Measurements from ENCODE around the gene OLFML2A.

OLFML2A gene

GRCh38 chr9:124790801-124791505 is 14.0 kb downstream of the OLFML2A start:
- no peak for TF ChIP-seq ZNF274 (IDR thresholded peaks at IDR 0.05; ENCODE audit: low read depth, low read length)
- no peak overlapping the region for H3K4me3 ChIP-seq (ENCODE audit: low read length)

GRCh38 chr9:124792257-124793014 is 15.5 kb downstream of the OLFML2A start:
- no peak for TF ChIP-seq ZNF274 (IDR thresholded peaks at IDR 0.05; ENCODE audit: low read depth, low read length)
- no peak overlapping the region for H3K4me3 ChIP-seq (ENCODE audit: low read length)

- no peak overlapping the region for H3K4me3 ChIP-seq (ENCODE audit: low read length)
- TF ChIP-seq ZNF274 (IDR thresholded peaks at IDR 0.05; ENCODE audit: low read depth, low read length), result no peak
Measured at GRCh38 chr9:124793015-124793541, 16.1 kb downstream of the OLFML2A start.

- TF ChIP-seq ZNF274 (IDR thresholded peaks at IDR 0.05; ENCODE audit: low read depth, low read length), result no peak
Measured at GRCh38 chr9:124794902-124795491, 18.1 kb downstream of the OLFML2A start.

GRCh38 chr9:124795881-124796431 is 19.0 kb downstream of the OLFML2A start:
- no peak overlapping the region for H3K4me3 ChIP-seq (ENCODE audit: low read length)
- no peak for TF ChIP-seq ZNF274 (IDR thresholded peaks at IDR 0.05; ENCODE audit: low read depth, low read length)

More at GRCh38 chr9:124794902-124795491, 18.1 kb downstream of the OLFML2A start:
- no peak overlapping the region for H3K4me3 ChIP-seq (ENCODE audit: low read length)

- no peak for TF ChIP-seq ZNF274 (IDR thresholded peaks at IDR 0.05; ENCODE audit: low read depth, low read length)
- no peak overlapping the region for H3K4me3 ChIP-seq (ENCODE audit: low read length)
Measured at GRCh38 chr9:124797343-124798103, 20.6 kb downstream of the OLFML2A start.

GRCh38 chr9:124799274-124800006 is 22.5 kb downstream of the OLFML2A start:
- no peak overlapping the region for H3K4me3 ChIP-seq (ENCODE audit: low read length)
- no peak for TF ChIP-seq ZNF274 (IDR thresholded peaks at IDR 0.05; ENCODE audit: low read depth, low read length)

- no peak for TF ChIP-seq ZNF274 (IDR thresholded peaks at IDR 0.05; ENCODE audit: low read depth, low read length)
- H3K4me3 ChIP-seq (ENCODE audit: low read length), result no peak overlapping the region
Measured at GRCh38 chr9:124800306-124801259, 23.6 kb downstream of the OLFML2A start.

GRCh38 chr9:124801356-124801755 is 24.4 kb downstream of the OLFML2A start:
- no peak for TF ChIP-seq ZNF274 (IDR thresholded peaks at IDR 0.05; ENCODE audit: low read depth, low read length)
- no peak overlapping the region for H3K4me3 ChIP-seq (ENCODE audit: low read length)

- no peak overlapping the region for H3K4me3 ChIP-seq (ENCODE audit: low read length)
- TF ChIP-seq ZNF274 (IDR thresholded peaks at IDR 0.05; ENCODE audit: low read depth, low read length), result no peak
Measured at GRCh38 chr9:124802426-124802825, 25.5 kb downstream of the OLFML2A start.

- no peak for TF ChIP-seq ZNF274 (IDR thresholded peaks at IDR 0.05; ENCODE audit: low read depth, low read length)
- no peak overlapping the region for H3K4me3 ChIP-seq (ENCODE audit: low read length)
Measured at GRCh38 chr9:124803911-124804310, 27.0 kb downstream of the OLFML2A start.

GRCh38 chr9:124805186-124805585 is 28.3 kb downstream of the OLFML2A start:
- H3K4me3 ChIP-seq (ENCODE audit: low read length), result no peak overlapping the region
- TF ChIP-seq ZNF274 (IDR thresholded peaks at IDR 0.05; ENCODE audit: low read depth, low read length), result no peak

Measured in GM08714 (cell line).